Testis (tissue), 3 donors: ENCODE measurements around the gene PLLP. TPM values are rescaled to one million over a fixed set of nuclear protein-coding genes. Genes with fewer than 3 reads are reported as not detected.

Source experiments
- DNase-seq: peaks from one replicate; pipeline ENCODE4 v3.0.0-alpha.2; 2019
- H3K27ac ChIP-seq, 2 donors: fragments of 200-600 bp; sonication (generic); one replicate each; pipeline ENCODE4 v1.5.1; 2019
- H3K27me3 ChIP-seq: fragments of 200-600 bp; sonication (generic); one replicate; pipeline ENCODE4 v1.5.1; 2019
- H3K36me3 ChIP-seq: fragments of 200-600 bp; sonication (generic); one replicate; pipeline ENCODE4 v1.5.1; 2017; ENCODE audit warnings: low read depth; ENCODE audit errors: missing control alignments
- H3K4me1 ChIP-seq: fragments of 200-600 bp; sonication (generic); one replicate; pipeline ENCODE4 v1.5.1; 2019
- H3K4me3 ChIP-seq, 2 donors: fragments of 200-600 bp; sonication (generic); one replicate each; pipeline ENCODE4 v1.5.1; 2017 to 2019
- H3K9me3 ChIP-seq: fragments of 200-600 bp; sonication (generic); one replicate; pipeline ENCODE4 v1.5.1; 2017
- CTCF ChIP-seq, 3 experiments: fragments of 450-650 bp in 2 of 3; fragments of 200-600 bp in 1 of 3; sonication (generic) in 1 of 3; IDR thresholded peaks; one replicate each; pipeline ENCODE4 v1.5.1; 2016 to 2019; ENCODE audit warnings: antibody characterized with exemption in 3 of 3, mild to moderate bottlenecking in 2 of 3, moderate library complexity in 1 of 3
- POLR2A ChIP-seq: fragments of 450-650 bp; IDR thresholded peaks from one replicate; pipeline ENCODE4 v1.6.1; 2017; ENCODE audit warnings: antibody characterized with exemption, mild to moderate bottlenecking, moderate library complexity
- WGBS, 2 donors: methylation state at CpG; one replicate each; pipeline ENCODE4 v1.1.5; 2018; 5-methylcytosine and 5-hydroxymethylcytosine counted together
- intact Hi-C: fragments of 100-400 bp; cut with DNase I; formaldehyde crosslinking; loops from one replicate; pipeline ENCODE4 v1.15.1; 2023; ENCODE audit warnings: low total_unique reads
- polyA plus RNA-seq: library from polyadenylated mRNA; stranded (reverse); fragments of 350-450 nt; fragmentation: Illumina TruSeq; extraction: RNeasy Lipid Tissue Mini Kit (QIAGEN cat#74804); gene quantifications from one replicate; pipeline ENCODE4 v1.2.3, GENCODE V29; 2014; ENCODE audit warnings: low read depth, low replicate concordance; ENCODE audit not compliant: insufficient read depth
- total RNA-seq, 2 donors: library from RNA; depleted of rRNA; stranded (reverse); fragments of >200 nt; gene quantifications; one replicate each; pipeline ENCODE4 v1.2.3, GENCODE V29; 2016

The PLLP gene
- total and polyA plus RNA-seq, 3 donors from 2014 or later, result 15.0 to 39.4 (median 36.1) TPM

GRCh38 chr16:57235128-57236021 is 49.1 kb downstream of the PLLP start:
- TF ChIP-seq POLR2A (no peak), CTCF (IDR thresholded peaks at IDR 0.05) (no peak)
- H3K4me1 ChIP-seq, result no peaks in the 10 kb centered on the region
- no peaks in the 10 kb centered on the region for H3K27me3 ChIP-seq
- intact Hi-C loops, result no loop called here
- H3K4me3 ChIP-seq, result no peak overlapping the region
- peaks cover 4% of the 10 kb centered on the region for H3K36me3 ChIP-seq
- no peaks in the 10 kb centered on the region for H3K9me3 ChIP-seq
- H3K27ac ChIP-seq, result no peak overlapping the region
- 85 to 88% methylated on average over 8 of the region's 8 CpGs for WGBS, 2 donors
- no peak for DNase-seq

GRCh38 chr16:57234707-57235092 is 49.8 kb downstream of the PLLP start:
- Histone ChIP-seq H3K4me1 (no peaks in the 10 kb centered on the region), H3K36me3 (peaks cover 4% of the 10 kb centered on the region), H3K4me3 (no peak overlapping the region), H3K9me3 (no peaks in the 10 kb centered on the region), H3K27ac (no peak overlapping the region), H3K27me3 (no peaks in the 10 kb centered on the region)
- no peak for TF ChIP-seq POLR2A
- TF ChIP-seq CTCF (IDR thresholded peaks at IDR 0.05), result no peak
- intact Hi-C loops, result no loop called here
- DNase-seq, result no peak

GRCh38 chr16:57233944-57234706 is 50.3 kb downstream of the PLLP start:
- DNase-seq, result no peak
- Histone ChIP-seq H3K9me3 (no peaks in the 10 kb centered on the region), H3K4me1 (no peaks in the 10 kb centered on the region), H3K36me3 (peaks cover 4% of the 10 kb centered on the region), H3K27me3 (no peaks in the 10 kb centered on the region), H3K4me3 (no peak overlapping the region), H3K27ac (no peak overlapping the region)
- TF ChIP-seq CTCF (IDR thresholded peaks at IDR 0.05), result no peak
- no peak for TF ChIP-seq POLR2A
- WGBS, 2 donors, result 71 to 76% methylated on average over 9 of the region's 9 CpGs
- intact Hi-C loops, result no loop called here

- H3K36me3 ChIP-seq, result peaks cover 4% of the 10 kb centered on the region
- H3K27ac ChIP-seq, result no peak overlapping the region
- no peak for DNase-seq
- H3K27me3 ChIP-seq, result no peaks in the 10 kb centered on the region
- no peak for TF ChIP-seq POLR2A
- TF ChIP-seq CTCF (IDR thresholded peaks at IDR 0.05), result no peak
- no peaks in the 10 kb centered on the region for H3K9me3 ChIP-seq
- 62 to 91% methylated on average over 3 of the region's 3 CpGs for WGBS, 2 donors
- H3K4me3 ChIP-seq, result no peak overlapping the region
- intact Hi-C loops, result no loop called here
- no peaks in the 10 kb centered on the region for H3K4me1 ChIP-seq
These were observed 52.6 kb downstream of the PLLP start for GRCh38 chr16:57231821-57232350.
